GM23338 (cell line): ENCODE measurements around the gene RIPK4. TPM values are rescaled to one million over a fixed set of nuclear protein-coding genes. Genes with fewer than 3 reads are reported as not detected.

Experiments used
- ATAC-seq: fragments of 200-7000 bp; cut with Tn5 transposase; 3 replicates; pipeline ENCODE4 v1.9.1; 2020
- DNase-seq: peaks from one replicate; pipeline ENCODE4 v3.0.0-alpha.2; 2015; ENCODE audit warnings: low spot score
- H2AFZ ChIP-seq: fragments of 200-600 bp; sonication (generic); 2 replicates; pipeline ENCODE4 v1.8.0; 2016; ENCODE audit warnings: antibody characterized with exemption, mild to moderate bottlenecking, moderate library complexity
- H3F3A ChIP-seq: fragments of 200-600 bp; sonication (generic); replicated peaks from 2 replicates; pipeline ENCODE4 v1.8.0; 2017; ENCODE audit warnings: antibody characterized with exemption, mixed run types, low read depth
- H3K27ac ChIP-seq: fragments of 200-600 bp; sonication (generic); 2 replicates; pipeline ENCODE4 v1.6.1; 2016; ENCODE audit warnings: low read depth
- H3K27me3 ChIP-seq: fragments of 200-600 bp; sonication (generic); 2 replicates; pipeline ENCODE4 v1.8.0; 2016; ENCODE audit warnings: mild to moderate bottlenecking, mixed run types, moderate library complexity; ENCODE audit not compliant: insufficient read depth
- H3K36me3 ChIP-seq: fragments of 200-600 bp; sonication (generic); 2 replicates; pipeline ENCODE4 v1.8.0; 2016; ENCODE audit warnings: mild to moderate bottlenecking; ENCODE audit not compliant: insufficient read depth
- H3K4me1 ChIP-seq: fragments of 200-600 bp; sonication (generic); 2 replicates; pipeline ENCODE4 v1.8.0; 2016; ENCODE audit warnings: mild to moderate bottlenecking, moderate library complexity; ENCODE audit not compliant: insufficient read depth
- H3K4me2 ChIP-seq: fragments of 200-600 bp; sonication (generic); 2 replicates; pipeline ENCODE4 v1.7.1; 2017; ENCODE audit warnings: mixed run types
- H3K4me3 ChIP-seq: fragments of 200-600 bp; sonication (generic); 2 replicates; pipeline ENCODE4 v1.6.1; 2016; ENCODE audit warnings: mixed run types
- H3K79me2 ChIP-seq: fragments of 200-600 bp; sonication (generic); replicated peaks from 2 replicates; pipeline ENCODE4 v1.8.0; 2017; ENCODE audit warnings: mild to moderate bottlenecking; ENCODE audit not compliant: insufficient read depth
- H3K9me2 ChIP-seq: fragments of 200-600 bp; sonication (generic); 2 replicates; pipeline ENCODE4 v1.8.0; 2017; ENCODE audit not compliant: insufficient read depth
- H4K20me1 ChIP-seq: fragments of 200-600 bp; sonication (generic); replicated peaks from 2 replicates; pipeline ENCODE4 v1.8.0; 2017; ENCODE audit warnings: mild to moderate bottlenecking; ENCODE audit not compliant: insufficient read depth
- H3K27ac Mint-ChIP-seq: 2 replicates; pipeline ENCODE4 v1.8.0; 2020; ENCODE audit warnings: inconsistent platforms, mild to moderate bottlenecking, moderate library complexity, mixed read lengths
- H3K27me3 Mint-ChIP-seq: 3 replicates; pipeline ENCODE4 v1.8.0; 2022; ENCODE audit warnings: low read depth, mild to moderate bottlenecking, moderate library complexity, mixed read lengths, inconsistent platforms; ENCODE audit not compliant: insufficient read depth, poor library complexity
- H3K36me3 Mint-ChIP-seq: 3 replicates; pipeline ENCODE4 v1.8.0; 2021; ENCODE audit warnings: low read depth, mild to moderate bottlenecking, inconsistent platforms, moderate library complexity, mixed read lengths
- H3K4me1 Mint-ChIP-seq: 3 replicates; pipeline ENCODE4 v1.8.0; 2020; ENCODE audit warnings: mild to moderate bottlenecking, inconsistent platforms, mixed read lengths
- H3K4me3 Mint-ChIP-seq: 3 replicates; pipeline ENCODE4 v1.8.0; 2021; ENCODE audit warnings: moderate library complexity, mild to moderate bottlenecking, inconsistent platforms, mixed read lengths
- H3K9me3 Mint-ChIP-seq: 3 replicates; pipeline ENCODE4 v1.8.0; 2020; ENCODE audit warnings: moderate library complexity, mild to moderate bottlenecking, inconsistent platforms, mixed read lengths
- EZH2 ChIP-seq: fragments of 200-600 bp; sonication (generic); IDR thresholded peaks from one replicate; pipeline ENCODE4 v1.8.0; 2017; ENCODE audit warnings: antibody characterized with exemption, mild to moderate bottlenecking, low read depth; ENCODE audit not compliant: unreplicated experiment
- JUNB ChIP-seq: IDR thresholded peaks from one replicate; pipeline ENCODE4 v1.6.1; 2016; ENCODE audit warnings: antibody characterized with exemption; ENCODE audit not compliant: unreplicated experiment
- NANOG ChIP-seq: IDR thresholded peaks from 2 replicates; pipeline ENCODE4 v1.6.1; 2016; ENCODE audit warnings: antibody characterized with exemption, borderline replicate concordance
- STAT1 ChIP-seq: IDR thresholded peaks from one replicate; pipeline ENCODE4 v1.6.1; 2016; ENCODE audit warnings: antibody characterized with exemption; ENCODE audit not compliant: unreplicated experiment
- ZNF114 ChIP-seq: fragments of 250-450 bp; sonication (Bioruptor Pico); IDR thresholded peaks from 2 replicates; pipeline ENCODE4 v1.5.0; 2020; ENCODE audit warnings: mild to moderate bottlenecking, moderate library complexity
- polyA plus RNA-seq: library from polyadenylated mRNA; unstranded; fragments of >200 nt; fragmentation: Nextera tagmentation; extraction: Ambion mirVana; gene quantifications from 2 replicates; pipeline ENCODE4 v1.2.1, GENCODE V29; 2016
- total RNA-seq: library from RNA; depleted of rRNA; stranded (reverse); fragments of >200 nt; shearing (Covaris generic); gene quantifications from 2 replicates; pipeline ENCODE4 v1.2.3, GENCODE V29; 2014
- TF ChIP-seq, protein P1 (sequence below): fragments of 250-450 bp; sonication (Bioruptor Pico); IDR thresholded peaks from 2 replicates; pipeline ENCODE4 v1.5.0; 2020; ENCODE audit warnings: mild to moderate bottlenecking, moderate library complexity
- TF ChIP-seq, protein P2 (sequence below), 2 experiments: fragments of 200-600 bp in 1 of 2; sonication (generic) in 1 of 2; conservative IDR thresholded peaks; 2 replicates each; pipeline versions ENCODE4 v1.5.1 to v1.6.1; 2016 to 2017; ENCODE audit warnings: antibody characterized with exemption in 2 of 2, low read depth in 2 of 2, mild to moderate bottlenecking in 2 of 2, moderate library complexity in 1 of 2
- TF ChIP-seq, protein P3 (sequence below): IDR thresholded peaks from one replicate; pipeline ENCODE4 v1.6.1; 2018; ENCODE audit warnings: antibody characterized with exemption; ENCODE audit not compliant: unreplicated experiment
- TF ChIP-seq, protein P4 (sequence below): IDR thresholded peaks from 2 replicates; pipeline ENCODE4 v1.6.1; 2016; ENCODE audit warnings: antibody characterized with exemption

RIPK4 gene
- total and polyA plus RNA-seq, 2 experiments from 2014 or later = 2.5 to 9.9 TPM

DNA sequence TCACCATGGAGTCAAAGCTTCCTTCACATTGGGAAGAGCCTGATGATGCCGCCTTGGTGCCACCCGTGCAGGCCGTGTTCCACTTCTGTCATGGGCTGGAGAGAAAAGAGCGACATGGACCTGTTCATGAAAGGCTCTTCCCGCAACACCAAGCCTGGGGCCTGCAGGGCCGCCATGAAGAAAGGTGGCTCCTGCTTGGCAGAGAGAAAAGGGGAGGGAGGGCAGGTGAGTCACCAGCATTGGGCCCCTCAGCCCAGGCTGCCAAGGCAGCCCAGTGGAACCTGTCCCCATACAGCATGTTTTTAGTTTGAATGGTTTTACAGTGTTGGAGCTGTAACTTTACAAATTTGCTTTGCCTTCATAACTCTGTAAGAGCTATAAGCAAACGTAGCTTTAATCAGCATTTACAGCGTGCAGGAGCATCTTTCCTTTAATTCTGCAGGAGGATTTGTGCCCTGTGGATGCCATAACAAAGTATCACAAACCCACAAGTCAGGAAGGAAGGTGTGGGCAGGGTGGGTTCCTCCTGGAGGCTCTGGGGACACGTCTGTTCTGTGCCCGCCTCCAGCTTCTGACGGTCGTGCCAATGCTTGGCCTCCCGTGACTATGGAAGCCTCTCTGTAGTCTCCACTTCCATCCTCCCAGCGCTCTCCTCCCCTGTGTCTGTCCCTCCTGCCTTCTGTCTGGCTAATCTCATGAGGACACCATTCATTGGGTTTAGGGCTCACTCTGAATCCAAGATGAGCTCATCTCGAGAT, 49.1 kb downstream of the RIPK4 start:
- no peak for ATAC-seq
- Histone ChIP-seq H3K4me1 (peaks cover 6% of the 10 kb centered on the region), H3F3A (no peaks in the 10 kb centered on the region), H3K4me2 (no peak overlapping the region), H2AFZ (no peak overlapping the region), H3K27me3 (peaks cover 4% of the 10 kb centered on the region; the same call in 1 of the 2 replicates), H3K79me2 (no peaks in the 10 kb centered on the region), H3K9me2 (no peaks in the 10 kb centered on the region), H3K4me3 (no peak overlapping the region), H4K20me1 (no peaks in the 10 kb centered on the region), H3K27ac (no peak overlapping the region), H3K36me3 (no peaks in the 10 kb centered on the region)
- Mint-ChIP-seq H3K9me3 (no peaks in the 10 kb centered on the region), H3K27me3 (peaks cover 10% of the 10 kb centered on the region), H3K27ac (no peak overlapping the region), H3K4me3 (no peak overlapping the region), H3K4me1 (peaks cover 43% of the 10 kb centered on the region), H3K36me3 (no peaks in the 10 kb centered on the region)
- DNase-seq = no peak
- TF ChIP-seq STAT1 = no peak
- no peak for TF ChIP-seq EZH2
- TF ChIP-seq, protein P1, sequence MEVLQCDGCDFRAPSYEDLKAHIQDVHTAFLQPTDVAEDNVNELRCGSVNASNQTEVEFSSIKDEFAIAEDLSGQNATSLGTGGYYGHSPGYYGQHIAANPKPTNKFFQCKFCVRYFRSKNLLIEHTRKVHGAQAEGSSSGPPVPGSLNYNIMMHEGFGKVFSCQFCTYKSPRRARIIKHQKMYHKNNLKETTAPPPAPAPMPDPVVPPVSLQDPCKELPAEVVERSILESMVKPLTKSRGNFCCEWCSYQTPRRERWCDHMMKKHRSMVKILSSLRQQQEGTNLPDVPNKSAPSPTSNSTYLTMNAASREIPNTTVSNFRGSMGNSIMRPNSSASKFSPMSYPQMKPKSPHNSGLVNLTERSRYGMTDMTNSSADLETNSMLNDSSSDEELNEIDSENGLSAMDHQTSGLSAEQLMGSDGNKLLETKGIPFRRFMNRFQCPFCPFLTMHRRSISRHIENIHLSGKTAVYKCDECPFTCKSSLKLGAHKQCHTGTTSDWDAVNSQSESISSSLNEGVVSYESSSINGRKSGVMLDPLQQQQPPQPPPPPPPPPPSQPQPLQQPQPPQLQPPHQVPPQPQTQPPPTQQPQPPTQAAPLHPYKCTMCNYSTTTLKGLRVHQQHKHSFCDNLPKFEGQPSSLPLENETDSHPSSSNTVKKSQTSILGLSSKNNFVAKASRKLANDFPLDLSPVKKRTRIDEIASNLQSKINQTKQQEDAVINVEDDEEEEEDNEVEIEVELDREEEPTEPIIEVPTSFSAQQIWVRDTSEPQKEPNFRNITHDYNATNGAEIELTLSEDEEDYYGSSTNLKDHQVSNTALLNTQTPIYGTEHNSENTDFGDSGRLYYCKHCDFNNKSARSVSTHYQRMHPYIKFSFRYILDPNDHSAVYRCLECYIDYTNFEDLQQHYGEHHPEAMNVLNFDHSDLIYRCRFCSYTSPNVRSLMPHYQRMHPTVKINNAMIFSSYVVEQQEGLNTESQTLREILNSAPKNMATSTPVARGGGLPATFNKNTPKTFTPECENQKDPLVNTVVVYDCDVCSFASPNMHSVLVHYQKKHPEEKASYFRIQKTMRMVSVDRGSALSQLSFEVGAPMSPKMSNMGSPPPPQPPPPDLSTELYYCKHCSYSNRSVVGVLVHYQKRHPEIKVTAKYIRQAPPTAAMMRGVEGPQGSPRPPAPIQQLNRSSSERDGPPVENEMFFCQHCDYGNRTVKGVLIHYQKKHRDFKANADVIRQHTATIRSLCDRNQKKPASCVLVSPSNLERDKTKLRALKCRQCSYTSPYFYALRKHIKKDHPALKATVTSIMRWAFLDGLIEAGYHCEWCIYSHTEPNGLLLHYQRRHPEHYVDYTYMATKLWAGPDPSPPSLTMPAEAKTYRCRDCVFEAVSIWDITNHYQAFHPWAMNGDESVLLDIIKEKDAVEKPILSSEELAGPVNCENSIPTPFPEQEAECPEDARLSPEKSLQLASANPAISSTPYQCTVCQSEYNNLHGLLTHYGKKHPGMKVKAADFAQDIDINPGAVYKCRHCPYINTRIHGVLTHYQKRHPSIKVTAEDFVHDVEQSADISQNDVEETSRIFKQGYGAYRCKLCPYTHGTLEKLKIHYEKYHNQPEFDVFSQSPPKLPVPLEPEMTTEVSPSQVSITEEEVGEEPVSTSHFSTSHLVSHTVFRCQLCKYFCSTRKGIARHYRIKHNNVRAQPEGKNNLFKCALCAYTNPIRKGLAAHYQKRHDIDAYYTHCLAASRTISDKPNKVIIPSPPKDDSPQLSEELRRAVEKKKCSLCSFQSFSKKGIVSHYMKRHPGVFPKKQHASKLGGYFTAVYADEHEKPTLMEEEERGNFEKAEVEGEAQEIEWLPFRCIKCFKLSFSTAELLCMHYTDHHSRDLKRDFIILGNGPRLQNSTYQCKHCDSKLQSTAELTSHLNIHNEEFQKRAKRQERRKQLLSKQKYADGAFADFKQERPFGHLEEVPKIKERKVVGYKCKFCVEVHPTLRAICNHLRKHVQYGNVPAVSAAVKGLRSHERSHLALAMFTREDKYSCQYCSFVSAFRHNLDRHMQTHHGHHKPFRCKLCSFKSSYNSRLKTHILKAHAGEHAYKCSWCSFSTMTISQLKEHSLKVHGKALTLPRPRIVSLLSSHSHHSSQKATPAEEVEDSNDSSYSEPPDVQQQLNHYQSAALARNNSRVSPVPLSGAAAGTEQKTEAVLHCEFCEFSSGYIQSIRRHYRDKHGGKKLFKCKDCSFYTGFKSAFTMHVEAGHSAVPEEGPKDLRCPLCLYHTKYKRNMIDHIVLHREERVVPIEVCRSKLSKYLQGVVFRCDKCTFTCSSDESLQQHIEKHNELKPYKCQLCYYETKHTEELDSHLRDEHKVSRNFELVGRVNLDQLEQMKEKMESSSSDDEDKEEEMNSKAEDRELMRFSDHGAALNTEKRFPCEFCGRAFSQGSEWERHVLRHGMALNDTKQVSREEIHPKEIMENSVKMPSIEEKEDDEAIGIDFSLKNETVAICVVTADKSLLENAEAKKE (CRISPR knock-in tag) = no peak
- TF ChIP-seq, protein P2, sequence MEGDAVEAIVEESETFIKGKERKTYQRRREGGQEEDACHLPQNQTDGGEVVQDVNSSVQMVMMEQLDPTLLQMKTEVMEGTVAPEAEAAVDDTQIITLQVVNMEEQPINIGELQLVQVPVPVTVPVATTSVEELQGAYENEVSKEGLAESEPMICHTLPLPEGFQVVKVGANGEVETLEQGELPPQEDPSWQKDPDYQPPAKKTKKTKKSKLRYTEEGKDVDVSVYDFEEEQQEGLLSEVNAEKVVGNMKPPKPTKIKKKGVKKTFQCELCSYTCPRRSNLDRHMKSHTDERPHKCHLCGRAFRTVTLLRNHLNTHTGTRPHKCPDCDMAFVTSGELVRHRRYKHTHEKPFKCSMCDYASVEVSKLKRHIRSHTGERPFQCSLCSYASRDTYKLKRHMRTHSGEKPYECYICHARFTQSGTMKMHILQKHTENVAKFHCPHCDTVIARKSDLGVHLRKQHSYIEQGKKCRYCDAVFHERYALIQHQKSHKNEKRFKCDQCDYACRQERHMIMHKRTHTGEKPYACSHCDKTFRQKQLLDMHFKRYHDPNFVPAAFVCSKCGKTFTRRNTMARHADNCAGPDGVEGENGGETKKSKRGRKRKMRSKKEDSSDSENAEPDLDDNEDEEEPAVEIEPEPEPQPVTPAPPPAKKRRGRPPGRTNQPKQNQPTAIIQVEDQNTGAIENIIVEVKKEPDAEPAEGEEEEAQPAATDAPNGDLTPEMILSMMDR (conservative IDR thresholded peaks at IDR 0.05; ENCODE audit: low read depth in 2 of 2) = no peak
- TF ChIP-seq, protein P3, sequence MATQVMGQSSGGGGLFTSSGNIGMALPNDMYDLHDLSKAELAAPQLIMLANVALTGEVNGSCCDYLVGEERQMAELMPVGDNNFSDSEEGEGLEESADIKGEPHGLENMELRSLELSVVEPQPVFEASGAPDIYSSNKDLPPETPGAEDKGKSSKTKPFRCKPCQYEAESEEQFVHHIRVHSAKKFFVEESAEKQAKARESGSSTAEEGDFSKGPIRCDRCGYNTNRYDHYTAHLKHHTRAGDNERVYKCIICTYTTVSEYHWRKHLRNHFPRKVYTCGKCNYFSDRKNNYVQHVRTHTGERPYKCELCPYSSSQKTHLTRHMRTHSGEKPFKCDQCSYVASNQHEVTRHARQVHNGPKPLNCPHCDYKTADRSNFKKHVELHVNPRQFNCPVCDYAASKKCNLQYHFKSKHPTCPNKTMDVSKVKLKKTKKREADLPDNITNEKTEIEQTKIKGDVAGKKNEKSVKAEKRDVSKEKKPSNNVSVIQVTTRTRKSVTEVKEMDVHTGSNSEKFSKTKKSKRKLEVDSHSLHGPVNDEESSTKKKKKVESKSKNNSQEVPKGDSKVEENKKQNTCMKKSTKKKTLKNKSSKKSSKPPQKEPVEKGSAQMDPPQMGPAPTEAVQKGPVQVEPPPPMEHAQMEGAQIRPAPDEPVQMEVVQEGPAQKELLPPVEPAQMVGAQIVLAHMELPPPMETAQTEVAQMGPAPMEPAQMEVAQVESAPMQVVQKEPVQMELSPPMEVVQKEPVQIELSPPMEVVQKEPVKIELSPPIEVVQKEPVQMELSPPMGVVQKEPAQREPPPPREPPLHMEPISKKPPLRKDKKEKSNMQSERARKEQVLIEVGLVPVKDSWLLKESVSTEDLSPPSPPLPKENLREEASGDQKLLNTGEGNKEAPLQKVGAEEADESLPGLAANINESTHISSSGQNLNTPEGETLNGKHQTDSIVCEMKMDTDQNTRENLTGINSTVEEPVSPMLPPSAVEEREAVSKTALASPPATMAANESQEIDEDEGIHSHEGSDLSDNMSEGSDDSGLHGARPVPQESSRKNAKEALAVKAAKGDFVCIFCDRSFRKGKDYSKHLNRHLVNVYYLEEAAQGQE = no peak
- TF ChIP-seq, protein P4, sequence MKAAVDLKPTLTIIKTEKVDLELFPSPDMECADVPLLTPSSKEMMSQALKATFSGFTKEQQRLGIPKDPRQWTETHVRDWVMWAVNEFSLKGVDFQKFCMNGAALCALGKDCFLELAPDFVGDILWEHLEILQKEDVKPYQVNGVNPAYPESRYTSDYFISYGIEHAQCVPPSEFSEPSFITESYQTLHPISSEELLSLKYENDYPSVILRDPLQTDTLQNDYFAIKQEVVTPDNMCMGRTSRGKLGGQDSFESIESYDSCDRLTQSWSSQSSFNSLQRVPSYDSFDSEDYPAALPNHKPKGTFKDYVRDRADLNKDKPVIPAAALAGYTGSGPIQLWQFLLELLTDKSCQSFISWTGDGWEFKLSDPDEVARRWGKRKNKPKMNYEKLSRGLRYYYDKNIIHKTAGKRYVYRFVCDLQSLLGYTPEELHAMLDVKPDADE = no peak
- TF ChIP-seq NANOG = no peak
- TF ChIP-seq ZNF114 (CRISPR knock-in tag) = no peak
- TF ChIP-seq JUNB = no peak
